Measurements from ENCODE around the gene ZNF791.

DNA sequence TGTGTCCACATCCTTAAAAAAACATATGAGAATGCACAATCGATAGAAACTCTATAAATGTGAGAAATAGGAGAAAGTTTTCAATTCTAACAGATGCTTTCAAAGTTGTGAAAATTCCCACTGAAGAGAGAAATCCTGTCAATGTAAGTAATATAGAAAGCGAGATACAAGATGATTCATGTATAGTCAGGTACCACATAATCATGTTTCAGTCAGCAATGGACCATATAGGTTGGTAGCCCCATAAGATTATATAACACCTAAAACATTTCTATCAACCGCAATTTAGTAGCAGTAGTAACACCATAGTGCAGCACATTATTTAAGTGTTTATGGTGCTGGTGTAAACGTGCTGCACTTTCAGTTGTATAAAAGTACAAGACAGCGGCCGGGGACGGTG lies 18.5 kb downstream of the ZNF791 start:
- TF ChIP-seq YY1 (IDR thresholded peaks at IDR 0.05; ENCODE audit: insufficient read depth, insufficient read length), result no peak
- no peak for TF ChIP-seq ZNF274 (IDR thresholded peaks at IDR 0.05; ENCODE audit: low read depth, low read length)
